BLaER1 (cell line): ENCODE results near the gene FZD4.
"Not testable (repeated sequence)": the region's sequence is repeated elsewhere in the genome, so short reads cannot be mapped to it uniquely, and the experiment has no call there.

Experiments
- H3K27ac ChIP-seq: shearing (Covaris generic); formaldehyde crosslinking; 2 replicates; pipeline ENCODE4 v1.8.1; 2022
- H3K27me3 ChIP-seq: shearing (Covaris generic); formaldehyde crosslinking; 2 replicates; pipeline ENCODE4 v1.8.1; 2022
- H3K36me3 ChIP-seq: shearing (Covaris generic); formaldehyde crosslinking; 2 replicates; pipeline ENCODE4 v1.8.1; 2022
- H3K4me1 ChIP-seq: shearing (Covaris generic); formaldehyde crosslinking; 2 replicates; pipeline ENCODE4 v1.8.1; 2022
- H3K4me2 ChIP-seq: shearing (Covaris generic); formaldehyde crosslinking; 2 replicates; pipeline ENCODE4 v1.8.1; 2022
- H3K4me3 ChIP-seq: shearing (Covaris generic); formaldehyde crosslinking; 2 replicates; pipeline ENCODE4 v1.8.1; 2022
- H3K9ac ChIP-seq: shearing (Covaris generic); formaldehyde crosslinking; 2 replicates; pipeline ENCODE4 v1.8.1; 2022
- H3K9me3 ChIP-seq: shearing (Covaris generic); formaldehyde crosslinking; 2 replicates; pipeline ENCODE4 v1.8.1; 2022
- H4K20me1 ChIP-seq: shearing (Covaris generic); formaldehyde crosslinking; 2 replicates; pipeline ENCODE4 v1.8.1; 2022
- Cebpa-rat ChIP-seq: shearing (Covaris generic); IDR thresholded peaks from 2 replicates; pipeline ENCODE4 v1.8.1; 2022

FZD4 gene

GRCh38 chr11:86977441-86978050 lies 22.4 kb upstream of the FZD4 start:
- H3K4me1 ChIP-seq, result peaks cover 5% of the 10 kb centered on the region
- no peak overlapping the region for H3K9ac ChIP-seq
- H3K27ac ChIP-seq, result no peak overlapping the region
- no peak overlapping the region for H3K4me3 ChIP-seq
- no peaks in the 10 kb centered on the region for H4K20me1 ChIP-seq
- no peak for TF ChIP-seq Cebpa-rat
- H3K4me2 ChIP-seq, result no peak overlapping the region
- H3K27me3 ChIP-seq, result no peaks in the 10 kb centered on the region
- peaks cover 13% of the 10 kb centered on the region for H3K9me3 ChIP-seq
- H3K36me3 ChIP-seq, result no peaks in the 10 kb centered on the region

GRCh38 chr11:86972734-86973133 lies 17.5 kb upstream of the FZD4 start:
- Histone ChIP-seq H3K4me3 (no peak overlapping the region), H3K4me1 (peaks cover 4% of the 10 kb centered on the region), H3K27ac (no peak overlapping the region), H3K27me3 (no peaks in the 10 kb centered on the region), H3K36me3 (no peaks in the 10 kb centered on the region), H3K9ac (no peak overlapping the region), H4K20me1 (no peaks in the 10 kb centered on the region), H3K4me2 (no peak overlapping the region), H3K9me3 (peaks cover 21% of the 10 kb centered on the region)
- TF ChIP-seq Cebpa-rat, result no peak

- Histone ChIP-seq H3K9me3 (peaks cover 21% of the 10 kb centered on the region), H3K4me2 (no peak overlapping the region), H3K4me1 (no peaks in the 10 kb centered on the region), H4K20me1 (no peaks in the 10 kb centered on the region), H3K4me3 (no peak overlapping the region), H3K9ac (no peak overlapping the region), H3K27ac (no peak overlapping the region), H3K36me3 (no peaks in the 10 kb centered on the region), H3K27me3 (no peaks in the 10 kb centered on the region)
- TF ChIP-seq Cebpa-rat, result no peak
Observed at GRCh38 chr11:86969258-86969657, 14.1 kb upstream of the FZD4 start.

DNA sequence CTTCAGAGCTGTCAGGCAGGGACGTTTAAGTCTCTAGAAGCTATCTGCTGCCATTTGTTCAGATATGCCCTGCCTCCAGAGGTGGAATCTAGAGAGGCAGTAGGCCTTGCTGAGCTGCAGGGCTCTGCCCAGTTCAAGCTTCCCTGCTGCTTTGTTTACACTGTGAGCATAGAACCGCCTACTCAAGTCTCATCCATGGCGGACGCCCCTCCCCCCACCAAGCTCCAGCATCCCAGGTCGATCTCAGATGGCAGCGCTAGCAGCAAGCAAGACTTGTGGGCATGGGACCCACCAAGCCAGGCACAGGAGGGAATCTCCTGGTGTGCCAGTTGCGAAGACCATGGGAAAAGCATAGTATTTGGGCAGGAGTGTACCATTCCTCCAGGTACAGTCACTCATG lies 12.4 kb upstream of the FZD4 start:
- not testable (repeated sequence) for H3K9me3 ChIP-seq

DNA sequence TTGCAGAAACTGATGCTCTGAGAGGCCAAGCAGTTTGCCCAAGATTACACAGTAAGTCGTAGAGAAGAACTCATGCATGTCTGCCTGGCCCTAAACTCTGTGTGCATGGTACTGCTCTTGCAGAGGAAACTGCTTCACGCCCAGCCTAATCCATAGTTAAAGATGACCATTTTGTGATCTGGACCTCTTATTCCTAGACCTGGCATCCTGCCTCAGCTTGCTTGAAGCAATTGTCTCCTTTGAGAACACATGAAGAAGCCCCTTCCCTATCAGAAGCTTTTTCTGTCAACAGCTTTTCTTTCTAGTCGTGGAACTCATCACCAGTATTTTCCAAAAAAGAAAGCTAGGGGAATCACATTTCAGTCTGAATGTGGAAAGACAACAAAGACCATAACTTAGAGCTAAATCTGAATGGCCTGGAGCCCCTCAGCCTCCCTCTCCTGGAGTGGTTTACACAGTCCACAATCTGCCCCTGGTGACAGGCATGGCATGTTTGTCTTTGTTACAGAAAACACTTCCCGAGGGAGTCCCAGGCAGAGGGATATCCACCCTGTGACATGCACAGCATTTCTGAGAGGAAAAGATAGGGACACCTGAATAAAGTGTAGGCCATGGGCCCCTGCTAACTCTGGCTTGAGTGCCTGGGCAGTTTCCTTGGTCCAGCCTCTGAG lies 2.9 kb upstream of the FZD4 start:
- H3K9ac ChIP-seq, result no peak overlapping the region
- H3K36me3 ChIP-seq, result no peaks in the 10 kb centered on the region
- TF ChIP-seq Cebpa-rat, result no peak
- H4K20me1 ChIP-seq, result no peaks in the 10 kb centered on the region
- peaks cover 20% of the 10 kb centered on the region for H3K27me3 ChIP-seq
- no peak overlapping the region for H3K4me2 ChIP-seq
- H3K4me1 ChIP-seq, result peaks cover 11% of the 10 kb centered on the region; the same call in 1 of the 2 replicates
- H3K9me3 ChIP-seq, result no peaks in the 10 kb centered on the region
- no peak overlapping the region for H3K4me3 ChIP-seq
- H3K27ac ChIP-seq, result no peak overlapping the region

More for the DNA sequence above, 12.4 kb upstream of the FZD4 start:
- not testable (repeated sequence) for H3K4me3 ChIP-seq, H3K27me3 ChIP-seq, H3K4me1 ChIP-seq, H3K27ac ChIP-seq, H3K36me3 ChIP-seq, H3K4me2 ChIP-seq, H3K9ac ChIP-seq, H4K20me1 ChIP-seq

- Histone ChIP-seq H3K4me2 (peak overlapping the region; percentile 100; the same call in 1 of the 2 replicates), H3K4me3 (no peak overlapping the region), H3K27me3 (peaks cover 22% of the 10 kb centered on the region), H3K36me3 (no peaks in the 10 kb centered on the region), H4K20me1 (no peaks in the 10 kb centered on the region), H3K27ac (no peak overlapping the region), H3K9me3 (no peaks in the 10 kb centered on the region), H3K9ac (no peak overlapping the region), H3K4me1 (peaks cover 11% of the 10 kb centered on the region; the same call in 1 of the 2 replicates)
- TF ChIP-seq Cebpa-rat, result no peak
Observed at GRCh38 chr11:86956905-86957195, 1.7 kb upstream of the FZD4 start.

- no peak for TF ChIP-seq Cebpa-rat
- peaks cover 22% of the 10 kb centered on the region for H3K27me3 ChIP-seq
- H3K4me2 ChIP-seq, result peak overlapping the region; percentile 100
- peak overlapping the region; percentile 74; the same call in 1 of the 2 replicates for H3K9ac ChIP-seq
- H4K20me1 ChIP-seq, result no peaks in the 10 kb centered on the region
- H3K9me3 ChIP-seq, result no peaks in the 10 kb centered on the region
- peaks cover 11% of the 10 kb centered on the region; the same call in 1 of the 2 replicates for H3K4me1 ChIP-seq
- no peak overlapping the region for H3K27ac ChIP-seq
- H3K4me3 ChIP-seq, result peak overlapping the region; percentile 69
- no peaks in the 10 kb centered on the region for H3K36me3 ChIP-seq
Observed at GRCh38 chr11:86955111-86955360, 159 bp downstream of the FZD4 start.

DNA sequence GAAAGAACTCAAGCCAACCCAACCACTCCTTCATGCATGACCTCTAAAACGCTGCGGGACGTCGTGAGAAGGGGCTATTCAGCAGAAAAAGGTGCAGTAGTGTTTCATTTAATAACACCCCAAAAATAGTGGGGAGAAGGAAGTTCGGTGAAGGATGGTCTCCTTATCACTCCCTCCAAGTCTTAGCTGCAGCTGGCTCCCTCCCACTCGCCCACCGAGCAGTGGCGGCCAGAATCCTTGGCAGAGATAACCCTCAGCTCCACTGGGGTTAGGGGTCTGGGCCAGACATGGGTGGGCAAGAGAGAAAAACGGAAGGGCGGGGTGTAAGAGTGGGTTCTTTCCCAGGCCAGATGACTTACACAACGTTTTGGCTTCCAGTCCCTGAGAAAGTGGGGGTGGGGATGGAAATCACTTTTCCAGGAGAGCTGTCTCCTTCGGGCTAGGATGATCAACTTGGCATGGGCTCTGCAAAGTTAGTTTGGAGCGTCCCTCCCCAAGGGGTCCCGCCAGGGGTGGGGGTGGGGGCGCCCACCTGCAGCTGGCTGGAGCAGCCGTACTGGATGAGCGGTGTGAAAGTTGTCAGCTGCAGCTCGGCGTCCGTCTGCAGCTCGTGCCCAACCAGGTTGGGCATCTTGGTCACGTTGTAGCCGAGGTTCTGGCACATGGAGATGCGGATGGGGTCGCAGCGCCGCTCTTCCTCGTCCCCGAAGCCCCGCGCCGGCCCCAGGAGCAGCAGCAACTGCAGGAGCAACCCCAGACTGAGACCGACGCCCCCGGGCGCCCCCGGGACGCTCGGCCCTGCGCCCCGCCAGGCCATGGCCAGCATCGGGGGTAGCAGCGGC lies 705 bp downstream of the FZD4 start:
- H3K27me3 ChIP-seq, result peaks cover 22% of the 10 kb centered on the region
- H3K4me2 ChIP-seq, result peak overlapping the region; percentile 100
- H4K20me1 ChIP-seq, result no peaks in the 10 kb centered on the region
- no peak for TF ChIP-seq Cebpa-rat
- H3K4me3 ChIP-seq, result peak overlapping the region; percentile 69
- H3K9ac ChIP-seq, result peak overlapping the region; percentile 74; the same call in 1 of the 2 replicates
- no peak overlapping the region for H3K27ac ChIP-seq
- H3K9me3 ChIP-seq, result no peaks in the 10 kb centered on the region
- H3K4me1 ChIP-seq, result peaks cover 11% of the 10 kb centered on the region; the same call in 1 of the 2 replicates
- H3K36me3 ChIP-seq, result no peaks in the 10 kb centered on the region

GRCh38 chr11:86952221-86952875 lies 2.8 kb downstream of the FZD4 start:
- H3K4me2 ChIP-seq, result no peak overlapping the region
- H3K9me3 ChIP-seq, result no peaks in the 10 kb centered on the region
- TF ChIP-seq Cebpa-rat, result no peak
- no peaks in the 10 kb centered on the region for H3K36me3 ChIP-seq
- no peaks in the 10 kb centered on the region for H4K20me1 ChIP-seq
- peaks cover 11% of the 10 kb centered on the region; the same call in 1 of the 2 replicates for H3K4me1 ChIP-seq
- H3K27ac ChIP-seq, result no peak overlapping the region
- no peak overlapping the region for H3K4me3 ChIP-seq
- peaks cover 22% of the 10 kb centered on the region for H3K27me3 ChIP-seq
- no peak overlapping the region for H3K9ac ChIP-seq

GRCh38 chr11:86951706-86952105 lies 3.5 kb downstream of the FZD4 start:
- Histone ChIP-seq H3K9ac (no peak overlapping the region), H3K27ac (no peak overlapping the region), H3K9me3 (no peaks in the 10 kb centered on the region), H3K4me2 (no peak overlapping the region), H3K4me1 (peaks cover 11% of the 10 kb centered on the region; the same call in 1 of the 2 replicates), H3K4me3 (no peak overlapping the region), H3K27me3 (peaks cover 22% of the 10 kb centered on the region), H4K20me1 (no peaks in the 10 kb centered on the region), H3K36me3 (no peaks in the 10 kb centered on the region)
- no peak for TF ChIP-seq Cebpa-rat
